Measurements from ENCODE around the gene ATG2B. TPM values are rescaled to one million over a fixed set of nuclear protein-coding genes. Genes with fewer than 3 reads are reported as not detected.
"Not testable (repeated sequence)": the region's sequence is repeated elsewhere in the genome, so short reads cannot be mapped to it uniquely, and the experiment has no call there.

ATG2B gene
- total RNA-seq, 3 donors from 2014 or later, result 14.9 to 17.9 (median 17.4) TPM

GRCh38 chr14:96254687-96255086, 108.5 kb downstream of the ATG2B start:
- H3K27me3 Mint-ChIP-seq (ENCODE audit: low read depth), result peaks cover 44% of the 10 kb centered on the region
- no peaks in the 10 kb centered on the region for H3K4me1 Mint-ChIP-seq (ENCODE audit: low read depth)
- DNase-seq (no peak), ATAC-seq (no peak)
- no peaks in the 10 kb centered on the region for H3K9me3 Mint-ChIP-seq
- no peak overlapping the region for H3K4me3 Mint-ChIP-seq
- no peaks in the 10 kb centered on the region for H3K36me3 Mint-ChIP-seq (ENCODE audit: insufficient read depth)

GRCh38 chr14:96252999-96253539, 110.1 kb downstream of the ATG2B start:
- Mint-ChIP-seq H3K36me3 (ENCODE audit: insufficient read depth) (no peaks in the 10 kb centered on the region), H3K4me1 (ENCODE audit: low read depth) (no peaks in the 10 kb centered on the region), H3K9me3 (no peaks in the 10 kb centered on the region), H3K4me3 (no peak overlapping the region), H3K27me3 (ENCODE audit: low read depth) (peaks cover 48% of the 10 kb centered on the region)
- ATAC-seq (no peak), DNase-seq (no peak)

- peaks cover 46% of the 10 kb centered on the region for H3K27me3 Mint-ChIP-seq (ENCODE audit: low read depth)
- H3K4me1 Mint-ChIP-seq (ENCODE audit: low read depth), result no peaks in the 10 kb centered on the region
- no peak for ATAC-seq
- H3K9me3 Mint-ChIP-seq, result no peaks in the 10 kb centered on the region
- no peak for DNase-seq
- H3K4me3 Mint-ChIP-seq, result no peak overlapping the region
- no peaks in the 10 kb centered on the region for H3K36me3 Mint-ChIP-seq (ENCODE audit: insufficient read depth)
These were observed 110.7 kb downstream of the ATG2B start for GRCh38 chr14:96252323-96252998.

GRCh38 chr14:96251656-96252155, 111.4 kb downstream of the ATG2B start:
- H3K9me3 Mint-ChIP-seq, result no peaks in the 10 kb centered on the region
- DNase-seq (no peak), ATAC-seq (no peak)
- H3K4me1 Mint-ChIP-seq (ENCODE audit: low read depth), result no peaks in the 10 kb centered on the region
- H3K4me3 Mint-ChIP-seq, result no peak overlapping the region
- no peaks in the 10 kb centered on the region for H3K36me3 Mint-ChIP-seq (ENCODE audit: insufficient read depth)
- H3K27me3 Mint-ChIP-seq (ENCODE audit: low read depth), result peaks cover 40% of the 10 kb centered on the region

GRCh38 chr14:96250485-96250884, 112.7 kb downstream of the ATG2B start:
- ATAC-seq (no peak), DNase-seq (no peak)
- no peak overlapping the region for H3K4me3 Mint-ChIP-seq
- no peaks in the 10 kb centered on the region for H3K36me3 Mint-ChIP-seq (ENCODE audit: insufficient read depth)
- H3K4me1 Mint-ChIP-seq (ENCODE audit: low read depth), result no peaks in the 10 kb centered on the region
- no peaks in the 10 kb centered on the region for H3K9me3 Mint-ChIP-seq
- H3K27me3 Mint-ChIP-seq (ENCODE audit: low read depth), result peaks cover 35% of the 10 kb centered on the region

GRCh38 chr14:96249029-96249428, 114.1 kb downstream of the ATG2B start:
- no peak for DNase-seq
- Mint-ChIP-seq H3K4me3 (no peak overlapping the region), H3K9me3 (no peaks in the 10 kb centered on the region), H3K4me1 (ENCODE audit: low read depth) (no peaks in the 10 kb centered on the region), H3K36me3 (ENCODE audit: insufficient read depth) (no peaks in the 10 kb centered on the region), H3K27me3 (ENCODE audit: low read depth) (peaks cover 29% of the 10 kb centered on the region)
- no peak for ATAC-seq

GRCh38 chr14:96247031-96247430, 116.1 kb downstream of the ATG2B start:
- ATAC-seq, result no peak
- no peaks in the 10 kb centered on the region for H3K9me3 Mint-ChIP-seq

GRCh38 chr14:96246539-96246847, 116.6 kb downstream of the ATG2B start:
- Mint-ChIP-seq H3K4me1 (ENCODE audit: low read depth) (no peaks in the 10 kb centered on the region), H3K9me3 (no peaks in the 10 kb centered on the region), H3K27me3 (ENCODE audit: low read depth) (peaks cover 13% of the 10 kb centered on the region), H3K4me3 (no peak overlapping the region), H3K36me3 (ENCODE audit: insufficient read depth) (no peaks in the 10 kb centered on the region)
- ATAC-seq, result no peak
- DNase-seq, result no peak

More at GRCh38 chr14:96247031-96247430, 116.1 kb downstream of the ATG2B start:
- Mint-ChIP-seq H3K4me3 (no peak overlapping the region), H3K27me3 (ENCODE audit: low read depth) (peaks cover 16% of the 10 kb centered on the region), H3K4me1 (ENCODE audit: low read depth) (no peaks in the 10 kb centered on the region), H3K36me3 (ENCODE audit: insufficient read depth) (no peaks in the 10 kb centered on the region)
- DNase-seq, result no peak

GRCh38 chr14:96245710-96246538, 117.2 kb downstream of the ATG2B start:
- H3K27me3 Mint-ChIP-seq (ENCODE audit: low read depth), result peaks cover 13% of the 10 kb centered on the region
- H3K4me3 Mint-ChIP-seq, result no peak overlapping the region
- DNase-seq, result no peak
- H3K36me3 Mint-ChIP-seq (ENCODE audit: insufficient read depth), result no peaks in the 10 kb centered on the region
- no peaks in the 10 kb centered on the region for H3K9me3 Mint-ChIP-seq
- no peaks in the 10 kb centered on the region for H3K4me1 Mint-ChIP-seq (ENCODE audit: low read depth)
- no peak for ATAC-seq

- not testable (repeated sequence) for H3K27me3 Mint-ChIP-seq (ENCODE audit: low read depth); ATAC-seq; DNase-seq; H3K4me1 Mint-ChIP-seq (ENCODE audit: low read depth); H3K9me3 Mint-ChIP-seq; H3K36me3 Mint-ChIP-seq (ENCODE audit: insufficient read depth); H3K4me3 Mint-ChIP-seq
These were observed 118.1 kb downstream of the ATG2B start for GRCh38 chr14:96245074-96245473.

- H3K4me3 Mint-ChIP-seq, result no peak overlapping the region
- no peak for ATAC-seq
- no peaks in the 10 kb centered on the region for H3K36me3 Mint-ChIP-seq (ENCODE audit: insufficient read depth)
These were observed 119.4 kb downstream of the ATG2B start for GRCh38 chr14:96243785-96244184.

GRCh38 chr14:96242126-96242525, 121.0 kb downstream of the ATG2B start:
- DNase-seq (no peak), ATAC-seq (no peak)
- Mint-ChIP-seq H3K4me1 (ENCODE audit: low read depth) (no peaks in the 10 kb centered on the region), H3K27me3 (ENCODE audit: low read depth) (peaks cover 2% of the 10 kb centered on the region), H3K4me3 (no peak overlapping the region), H3K36me3 (ENCODE audit: insufficient read depth) (no peaks in the 10 kb centered on the region), H3K9me3 (no peaks in the 10 kb centered on the region)

More at GRCh38 chr14:96243785-96244184, 119.4 kb downstream of the ATG2B start:
- no peaks in the 10 kb centered on the region for H3K9me3 Mint-ChIP-seq
- no peak for DNase-seq
- H3K27me3 Mint-ChIP-seq (ENCODE audit: low read depth), result peaks cover 2% of the 10 kb centered on the region
- no peaks in the 10 kb centered on the region for H3K4me1 Mint-ChIP-seq (ENCODE audit: low read depth)

- Mint-ChIP-seq H3K4me1 (ENCODE audit: low read depth) (no peaks in the 10 kb centered on the region), H3K27me3 (ENCODE audit: low read depth) (no peaks in the 10 kb centered on the region), H3K9me3 (no peaks in the 10 kb centered on the region), H3K4me3 (no peak overlapping the region), H3K36me3 (ENCODE audit: insufficient read depth) (no peaks in the 10 kb centered on the region)
- DNase-seq (no peak), ATAC-seq (no peak)
These were observed 122.5 kb downstream of the ATG2B start for GRCh38 chr14:96240641-96241040.

GRCh38 chr14:96239711-96240141, 123.4 kb downstream of the ATG2B start:
- no peak for DNase-seq
- Mint-ChIP-seq H3K9me3 (no peaks in the 10 kb centered on the region), H3K27me3 (ENCODE audit: low read depth) (no peaks in the 10 kb centered on the region), H3K4me1 (ENCODE audit: low read depth) (no peaks in the 10 kb centered on the region), H3K36me3 (ENCODE audit: insufficient read depth) (no peaks in the 10 kb centered on the region), H3K4me3 (no peak overlapping the region)
- no peak for ATAC-seq

Measured in activated T-cell treated with anti-CD3 and anti-CD28 coated beads, Interleukin-2, amount 50 U/mL, for 4 hours (primary cell).